H1 (cell line): ENCODE data around the gene ASTN2. TPM values are rescaled to one million over a fixed set of nuclear protein-coding genes. Genes with fewer than 3 reads are reported as not detected.

ENCODE experiments used
- CTCF ChIA-PET: fragments of 300-600 bp; sonication (Branson Sonifier 250); formaldehyde crosslinking; loops from one replicate; lab custom pipeline; 2021; ENCODE audit not compliant: partially characterized antibody; lab: Charles Lee
- POLR2A ChIA-PET: fragments of 300-600 bp; sonication (Branson Sonifier 250); formaldehyde crosslinking; loops from one replicate; lab custom pipeline; 2021; ENCODE audit warnings: inconsistent platforms; ENCODE audit not compliant: partially characterized antibody; lab: Charles Lee
- DNase-seq, 2 experiments: peaks; one replicate each; pipeline versions ENCODE4 v3.0.0 to v3.0.0-alpha.2; 2010 to 2022; ENCODE audit warnings: low spot score in 2 of 2, low read depth in 1 of 2, mixed read lengths in 1 of 2
- FAIRE-seq: peaks from 2 replicates; lab custom pipeline; 2011; peaks lifted over from hg19 to GRCh38; lab: Jason Lieb, UNC
- H2AFZ ChIP-seq: 2 replicates; pipeline ENCODE4 v1.8.1; 2012; ENCODE audit warnings: low read length, inconsistent platforms
- H2AK5ac ChIP-seq: 2 replicates; pipeline ENCODE4 v1.6.1; 2013; ENCODE audit warnings: low read depth, low read length
- H2BK120ac ChIP-seq: replicated peaks from 2 replicates; pipeline ENCODE3; 2013; ENCODE audit warnings: low read depth, low read length, inconsistent platforms
- H2BK12ac ChIP-seq: 2 replicates; pipeline ENCODE4 v1.6.1; 2013; ENCODE audit warnings: low read depth, low read length
- H2BK15ac ChIP-seq: 2 replicates; pipeline ENCODE4 v1.6.1; 2013; ENCODE audit warnings: low read length
- H2BK20ac ChIP-seq: 2 replicates; pipeline ENCODE4 v1.6.1; 2013; ENCODE audit warnings: low read length
- H2BK5ac ChIP-seq: 2 replicates; pipeline ENCODE4 v1.6.1; 2013; ENCODE audit warnings: low read depth, low read length
- H3K14ac ChIP-seq: 2 replicates; pipeline ENCODE4 v1.6.1; 2013; ENCODE audit warnings: inconsistent platforms; ENCODE audit not compliant: insufficient read length
- H3K18ac ChIP-seq: 2 replicates; pipeline ENCODE4 v1.6.1; 2013; ENCODE audit warnings: low read length; ENCODE audit errors: extremely low read depth
- H3K23ac ChIP-seq: 2 replicates; pipeline ENCODE4 v1.6.1; 2013; ENCODE audit warnings: inconsistent platforms; ENCODE audit not compliant: insufficient read length
- H3K23me2 ChIP-seq: 2 replicates; pipeline ENCODE4 v1.6.1; 2013; ENCODE audit warnings: low read depth, low read length
- H3K27ac ChIP-seq: 2 replicates; pipeline ENCODE4 v1.6.1; 2011; ENCODE audit warnings: low read depth, low read length, inconsistent platforms
- H3K27me3 ChIP-seq, 4 experiments: replicated peaks in 1 of 4; 1 replicate in 1 of 4; 2 replicates in 3 of 4; pipeline versions ENCODE4 v1.6.1 to v1.8.1; 2011 to 2013; ENCODE audit warnings: low read length in 3 of 4, mild to moderate bottlenecking in 3 of 4, inconsistent platforms in 2 of 4, mixed read lengths in 2 of 4, moderate library complexity in 1 of 4; ENCODE audit not compliant: control insufficient read depth in 3 of 4, insufficient read depth in 3 of 4; ENCODE audit errors: extremely low read depth in 1 of 4
- H3K36me3 ChIP-seq, 4 experiments: 2 replicates each; pipeline versions ENCODE4 v1.6.1 to v1.8.1; 2011 to 2013; ENCODE audit warnings: mild to moderate bottlenecking in 4 of 4, low read length in 3 of 4, moderate library complexity in 2 of 4, control low read depth in 1 of 4, inconsistent platforms in 1 of 4; ENCODE audit not compliant: insufficient read depth in 4 of 4, control insufficient read depth in 2 of 4
- H3K4ac ChIP-seq: replicated peaks from 2 replicates; pipeline ENCODE3; 2013; ENCODE audit warnings: low read length, low read depth, mixed read lengths, inconsistent platforms; ENCODE audit not compliant: insufficient read length
- H3K4me1 ChIP-seq, 4 experiments: replicated peaks in 1 of 4; 1 replicate in 1 of 4; 2 replicates in 3 of 4; pipeline versions ENCODE4 v1.6.1 to v1.8.1; 2011 to 2013; ENCODE audit warnings: low read length in 3 of 4, inconsistent platforms in 2 of 4, mixed read lengths in 1 of 4; ENCODE audit not compliant: insufficient read depth in 4 of 4, control insufficient read depth in 3 of 4
- H3K4me2 ChIP-seq, 2 experiments: 2 replicates each; pipeline versions ENCODE4 v1.6.1 to v1.8.1; 2011 to 2013; ENCODE audit warnings: low read depth in 2 of 2, low read length in 2 of 2, control low read depth in 1 of 2, inconsistent platforms in 1 of 2, mild to moderate bottlenecking in 1 of 2; ENCODE audit not compliant: insufficient read depth in 1 of 2
- H3K4me3 ChIP-seq, 4 experiments: fragments of 200-600, 300-600 bp in 1 of 4; sonication (generic), shearing (Covaris generic), sonication (Bioruptor Twin) in 1 of 4; 2 replicates each; pipeline versions ENCODE4 v1.5.1 to v1.8.1; 2011 to 2016; ENCODE audit warnings: low read length in 4 of 4, low read depth in 3 of 4, control low read depth in 2 of 4, inconsistent platforms in 2 of 4, mild to moderate bottlenecking in 2 of 4, mixed read lengths in 1 of 4, moderate library complexity in 1 of 4; ENCODE audit not compliant: insufficient read depth in 2 of 4; ENCODE audit errors: extremely low read depth in 1 of 4
- H3K56ac ChIP-seq: replicated peaks from 2 replicates; pipeline ENCODE3; 2013; ENCODE audit warnings: low read depth, mild to moderate bottlenecking, mixed read lengths, low read length, inconsistent platforms; ENCODE audit not compliant: insufficient read length
- H3K79me1 ChIP-seq: 2 replicates; pipeline ENCODE4 v1.6.1; 2013; ENCODE audit warnings: low read depth, low read length, control low read depth
- H3K79me2 ChIP-seq, 2 experiments: 2 replicates each; pipeline versions ENCODE4 v1.6.1 to v1.8.1; 2012 to 2013; ENCODE audit warnings: low read length in 2 of 2, mild to moderate bottlenecking in 2 of 2, inconsistent platforms in 1 of 2; ENCODE audit not compliant: insufficient read depth in 2 of 2, control insufficient read depth in 1 of 2
- H3K9ac ChIP-seq, 4 experiments: replicated peaks in 1 of 4; 1 replicate in 1 of 4; 2 replicates in 3 of 4; pipeline versions ENCODE4 v1.6.1 to v1.8.1; 2011 to 2013; ENCODE audit warnings: low read depth in 3 of 4, low read length in 3 of 4, control low read depth in 2 of 4, mild to moderate bottlenecking in 2 of 4, moderate library complexity in 2 of 4, inconsistent platforms in 1 of 4; ENCODE audit errors: extremely low read depth in 1 of 4
- H3K9me3 ChIP-seq, 2 experiments: 2 replicates each; pipeline versions ENCODE4 v1.6.1 to v1.8.1; 2012 to 2013; ENCODE audit warnings: mild to moderate bottlenecking in 2 of 2, moderate library complexity in 2 of 2, control low read depth in 1 of 2, inconsistent platforms in 1 of 2, low read depth in 1 of 2, low read length in 1 of 2, mixed read lengths in 1 of 2; ENCODE audit not compliant: insufficient read depth in 2 of 2
- H4K20me1 ChIP-seq, 2 experiments: replicated peaks in 1 of 2; 2 replicates each; pipeline versions ENCODE3 to v1.8.1; 2011 to 2013; ENCODE audit warnings: inconsistent platforms in 2 of 2, low read length in 2 of 2, mild to moderate bottlenecking in 1 of 2; ENCODE audit not compliant: insufficient read depth in 2 of 2, control insufficient read depth in 1 of 2
- H4K5ac ChIP-seq: 2 replicates; pipeline ENCODE4 v1.6.1; 2013; ENCODE audit warnings: low read length, low read depth, mixed read lengths, inconsistent platforms; ENCODE audit not compliant: insufficient read length
- H4K8ac ChIP-seq: 2 replicates; pipeline ENCODE4 v1.8.0; 2013; ENCODE audit warnings: mild to moderate bottlenecking, moderate library complexity, low read length, inconsistent platforms; ENCODE audit not compliant: insufficient read depth; ENCODE audit errors: extremely low read depth
- H4K91ac ChIP-seq: replicated peaks from 2 replicates; pipeline ENCODE3; 2013; ENCODE audit warnings: low read length, mixed read lengths, inconsistent platforms; ENCODE audit not compliant: insufficient read length
- BACH1 ChIP-seq: IDR thresholded peaks from 2 replicates; pipeline ENCODE4 v1.6.1; 2012; ENCODE audit warnings: low read length, improper control_type of control experiment
- BCL11A ChIP-seq, 2 experiments: IDR thresholded peaks; one replicate each; pipeline ENCODE4 v1.6.1; 2011; ENCODE audit warnings: low read depth in 2 of 2, low read length in 2 of 2, mild to moderate bottlenecking in 2 of 2
- CHD1 ChIP-seq: IDR thresholded peaks from 2 replicates; pipeline ENCODE4 v1.6.1; 2012; ENCODE audit warnings: low read depth, low read length, improper control_type of control experiment
- KDM4A ChIP-seq: IDR thresholded peaks from one replicate; pipeline ENCODE4 v1.7.1; 2012; ENCODE audit warnings: low read depth, mild to moderate bottlenecking, moderate library complexity, low read length, inconsistent platforms; ENCODE audit not compliant: severe bottlenecking
- POU5F1 ChIP-seq: IDR thresholded peaks from 2 replicates; pipeline ENCODE4 v1.6.1; 2011; ENCODE audit warnings: low read depth, mild to moderate bottlenecking, low read length, moderate library complexity
- RXRA ChIP-seq: IDR thresholded peaks from 2 replicates; pipeline ENCODE4 v1.6.1; 2011; ENCODE audit warnings: low read depth, mild to moderate bottlenecking, low read length, moderate library complexity; ENCODE audit not compliant: insufficient read depth
- SIN3A ChIP-seq, 2 experiments: IDR thresholded peaks in 1 of 2; conservative IDR thresholded peaks in 1 of 2; 2 replicates each; pipeline ENCODE4 v1.6.1; 2011 to 2012; ENCODE audit warnings: low read length in 2 of 2, improper control_type of control experiment in 1 of 2, low read depth in 1 of 2, mild to moderate bottlenecking in 1 of 2
- SIRT6 ChIP-seq: IDR thresholded peaks from one replicate; pipeline ENCODE4 v1.7.1; 2012; ENCODE audit warnings: low read length, inconsistent platforms
- SP2 ChIP-seq: IDR thresholded peaks from 2 replicates; pipeline ENCODE4 v1.6.1; 2012; ENCODE audit warnings: mild to moderate bottlenecking, low read length, inconsistent platforms
- SUZ12 ChIP-seq: fragments of 200-600 bp; sonication (generic); IDR thresholded peaks from 2 replicates; pipeline ENCODE4 v1.6.1; 2012; ENCODE audit warnings: mild to moderate bottlenecking, inconsistent platforms, low read length, moderate library complexity, mixed read lengths
- TEAD4 ChIP-seq: IDR thresholded peaks from 2 replicates; pipeline ENCODE4 v1.6.1; 2012; ENCODE audit warnings: low read depth, low read length, inconsistent platforms, mixed read lengths
- WGBS, 2 experiments: shearing (Covaris generic) in 1 of 2; methylation state at CpG; one replicate each; pipeline versions ENCODE4 v1.1.6 to v1.1.7; 2013 to 2015; ENCODE audit warnings: low lambda C conversion rate in 2 of 2, mixed read lengths in 2 of 2, inconsistent platforms in 1 of 2, low coverage in 1 of 2, missing lambda C conversion rate in 1 of 2; ENCODE audit not compliant: insufficient replicate concordance in 2 of 2, insufficient coverage in 1 of 2, insufficient read length in 1 of 2; ENCODE audit errors: extremely low coverage in 1 of 2, missing lambda C conversion rate in 1 of 2; 5-methylcytosine and 5-hydroxymethylcytosine counted together
- polyA plus RNA-seq, 7 experiments: library from polyadenylated mRNA; depleted of rRNA in 3 of 7; stranded (reverse) in 5 of 7; unstranded in 2 of 7; fragments of >200 nt in 5 of 7; fragments of 200-250 nt in 2 of 7; gene quantifications; 1 replicate in 5 of 7; 2 replicates in 1 of 7; 4 replicates in 1 of 7; pipeline versions ENCODE4 v1.2.1 to v1.2.3, GENCODE V29; 2011 to 2013; ENCODE audit warnings: missing spikeins in 2 of 7, mixed read lengths in 2 of 7
- total RNA-seq: library from RNA; stranded (reverse); fragmentation: NEBNext Ultra II Directional; extraction: Animal tissue kit (Norgen Biotek cat#: 25700); gene quantifications from 2 replicates; pipeline ENCODE4 v1.2.1, GENCODE V29; 2021
- TF ChIP-seq, protein P1 (sequence below): IDR thresholded peaks from 2 replicates; pipeline ENCODE4 v1.6.1; 2011; ENCODE audit warnings: low read length, improper control_type of control experiment

ASTN2 gene
- total and polyA plus RNA-seq, 2 of the 8 experiments (the other 6 are each of a cell fraction or from before 2014, with no cell fraction given): 8.2 to 13.7 TPM

DNA sequence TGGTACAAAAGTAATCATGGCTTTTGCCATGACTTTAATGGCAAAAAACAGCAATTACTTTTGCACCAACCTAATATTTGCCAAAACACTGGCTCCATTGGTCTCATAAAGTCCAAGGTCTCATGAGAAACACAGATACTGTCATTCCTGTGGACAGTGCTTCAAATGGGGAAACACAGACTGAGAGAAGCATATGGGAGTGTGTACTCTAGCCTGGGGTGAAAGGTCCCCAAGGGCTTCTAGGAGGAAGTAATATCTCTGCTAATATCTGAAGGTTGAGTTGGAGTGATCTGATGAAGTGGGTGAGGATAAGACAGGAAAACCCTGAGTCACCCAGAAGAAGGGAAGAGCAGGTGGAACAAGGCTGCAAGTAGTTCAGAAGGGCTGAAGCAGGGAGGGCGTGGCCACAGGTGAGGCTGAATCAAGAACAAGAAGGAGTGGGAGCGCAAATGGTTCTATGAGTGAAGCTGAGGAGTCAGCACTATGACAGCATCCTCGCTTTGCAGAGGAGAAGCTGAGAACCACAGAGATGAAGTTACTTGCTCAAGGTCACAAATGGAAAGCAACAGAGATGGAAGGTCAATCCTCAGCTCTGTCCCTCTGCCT is 164.1 kb downstream of the ASTN2 start:
- no peak overlapping the region for H2BK12ac ChIP-seq
- no peaks in the 10 kb centered on the region for H4K20me1 ChIP-seq
- no peak overlapping the region for H3K56ac ChIP-seq
- H3K27me3 ChIP-seq: no peaks in the 10 kb centered on the region
- no peak overlapping the region for H2BK20ac ChIP-seq
- no peak overlapping the region for H3K14ac ChIP-seq
- no peak overlapping the region for H3K4ac ChIP-seq
- H3K9ac ChIP-seq: no peak overlapping the region
- H4K5ac ChIP-seq: no peak overlapping the region
- no peaks in the 10 kb centered on the region for H3K36me3 ChIP-seq
- WGBS, 2 experiments: 80% methylated on average over 3 of the region's 3 CpGs; no CpG with 5 or more reads in 1 of the 2 experiments
- no peak overlapping the region for H3K27ac ChIP-seq
- no peak overlapping the region for H2BK15ac ChIP-seq
- no peak overlapping the region for H2AK5ac ChIP-seq
- no peak overlapping the region for H3K18ac ChIP-seq
- H2BK5ac ChIP-seq: no peak overlapping the region
- POLR2A ChIA-PET: no interaction called here
- no peak overlapping the region for H2BK120ac ChIP-seq
- no peak overlapping the region for H4K91ac ChIP-seq
- no peaks in the 10 kb centered on the region for H3K4me1 ChIP-seq
- FAIRE-seq (no peak), DNase-seq (no peak)
- H3K79me1 ChIP-seq: no peaks in the 10 kb centered on the region
- CTCF ChIA-PET: interaction anchor here (0.7 to 3.2 kb wide), 4 partner anchors 10 to 390 kb away, joined by 3 to 14 read pairs (median 4); no protein-coding TSS in a partner anchor
- H3K4me2 ChIP-seq: no peak overlapping the region
- no peak overlapping the region for H4K8ac ChIP-seq
- no peak overlapping the region for H2AFZ ChIP-seq
- H3K23ac ChIP-seq: no peak overlapping the region
- no peak overlapping the region for H3K4me3 ChIP-seq
- no peaks in the 10 kb centered on the region for H3K9me3 ChIP-seq
- no peaks in the 10 kb centered on the region for H3K23me2 ChIP-seq
- no peaks in the 10 kb centered on the region for H3K79me2 ChIP-seq
- TF ChIP-seq SIN3A (conservative IDR thresholded peaks at IDR 0.05 in 1 of 2, IDR thresholded peaks at IDR 0.05 in 1 of 2; ENCODE audit: low read depth in 1 of 2, low read length in 2 of 2) (no peak), BACH1 (no peak), SP2 (no peak), TEAD4 (no peak), CHD1 (no peak), BCL11A (IDR thresholded peaks at IDR 0.05; ENCODE audit: low read depth in 2 of 2, low read length in 2 of 2) (no peak), POU5F1 (no peak), SIRT6 (no peak), KDM4A (no peak), RXRA (no peak), SUZ12 (no peak)
- TF ChIP-seq, protein P1, sequence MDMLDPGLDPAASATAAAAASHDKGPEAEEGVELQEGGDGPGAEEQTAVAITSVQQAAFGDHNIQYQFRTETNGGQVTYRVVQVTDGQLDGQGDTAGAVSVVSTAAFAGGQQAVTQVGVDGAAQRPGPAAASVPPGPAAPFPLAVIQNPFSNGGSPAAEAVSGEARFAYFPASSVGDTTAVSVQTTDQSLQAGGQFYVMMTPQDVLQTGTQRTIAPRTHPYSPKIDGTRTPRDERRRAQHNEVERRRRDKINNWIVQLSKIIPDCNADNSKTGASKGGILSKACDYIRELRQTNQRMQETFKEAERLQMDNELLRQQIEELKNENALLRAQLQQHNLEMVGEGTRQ: no peak
